ENCODE results near the gene KCNJ3. TPM values are rescaled to one million over a fixed set of nuclear protein-coding genes. Genes with fewer than 3 reads are reported as not detected.

KCNJ3 gene
- total and polyA plus RNA-seq, 4 donors: 2.9 to 20.8 (median 11.5) TPM

- no peaks in the 10 kb centered on the region for H3K36me3 ChIP-seq (ENCODE audit: control insufficient read depth, insufficient read depth, low read length)
- H3K27me3 ChIP-seq (ENCODE audit: control insufficient read depth, insufficient read depth, low read length): no peaks in the 10 kb centered on the region
- no peaks in the 10 kb centered on the region for H3K4me1 ChIP-seq (ENCODE audit: control insufficient read depth, insufficient read depth, low read length)
- no peak overlapping the region for H3K4me3 ChIP-seq (ENCODE audit: low read depth, low read length)
- no peak for DNase-seq (ENCODE audit: low read depth in 4 of 6, low spot score in 6 of 6)
- no peaks in the 10 kb centered on the region for H3K9me3 ChIP-seq (ENCODE audit: control insufficient read depth, insufficient read depth, low read length)
- no CpG with 5 or more reads among the region's 2 CpGs for WGBS (ENCODE audit: insufficient coverage)
- no peak overlapping the region for H3K27ac ChIP-seq (ENCODE audit: low read depth, low read length)
These were observed 126.9 kb downstream of the KCNJ3 start for GRCh38 chr2:154825358-154825757.

- Histone ChIP-seq H3K9me3 (ENCODE audit: control insufficient read depth, insufficient read depth, low read length) (no peaks in the 10 kb centered on the region), H3K4me1 (ENCODE audit: control insufficient read depth, insufficient read depth, low read length) (no peaks in the 10 kb centered on the region), H3K27me3 (ENCODE audit: control insufficient read depth, insufficient read depth, low read length) (no peaks in the 10 kb centered on the region), H3K27ac (ENCODE audit: low read depth, low read length) (no peak overlapping the region), H3K4me3 (ENCODE audit: low read depth, low read length) (no peak overlapping the region), H3K36me3 (ENCODE audit: control insufficient read depth, insufficient read depth, low read length) (no peaks in the 10 kb centered on the region)
- WGBS (ENCODE audit: insufficient coverage): 100% methylated on average over 1 of the region's 5 CpGs
- DNase-seq (ENCODE audit: low read depth in 4 of 6, low spot score in 6 of 6): no peak
These were observed 128.3 kb downstream of the KCNJ3 start for GRCh38 chr2:154826827-154827226.

GRCh38 chr2:154827286-154827685, 128.8 kb downstream of the KCNJ3 start:
- H3K4me1 ChIP-seq (ENCODE audit: control insufficient read depth, insufficient read depth, low read length): no peaks in the 10 kb centered on the region
- DNase-seq (ENCODE audit: low read depth in 4 of 6, low spot score in 6 of 6): peak in 1 of 6 donors; percentile 49
- no CpG with 5 or more reads among the region's 1 CpG for WGBS (ENCODE audit: insufficient coverage)
- H3K9me3 ChIP-seq (ENCODE audit: control insufficient read depth, insufficient read depth, low read length): no peaks in the 10 kb centered on the region
- H3K27me3 ChIP-seq (ENCODE audit: control insufficient read depth, insufficient read depth, low read length): no peaks in the 10 kb centered on the region
- no peak overlapping the region for H3K4me3 ChIP-seq (ENCODE audit: low read depth, low read length)
- no peaks in the 10 kb centered on the region for H3K36me3 ChIP-seq (ENCODE audit: control insufficient read depth, insufficient read depth, low read length)
- no peak overlapping the region for H3K27ac ChIP-seq (ENCODE audit: low read depth, low read length)

GRCh38 chr2:154832711-154833110, 134.2 kb downstream of the KCNJ3 start:
- WGBS (ENCODE audit: insufficient coverage): no CpG with 5 or more reads among the region's 2 CpGs
- no peak overlapping the region for H3K27ac ChIP-seq (ENCODE audit: low read depth, low read length)
- DNase-seq (ENCODE audit: low read depth in 4 of 6, low spot score in 6 of 6): no peak
- H3K36me3 ChIP-seq (ENCODE audit: control insufficient read depth, insufficient read depth, low read length): no peaks in the 10 kb centered on the region
- H3K9me3 ChIP-seq (ENCODE audit: control insufficient read depth, insufficient read depth, low read length): no peaks in the 10 kb centered on the region
- H3K27me3 ChIP-seq (ENCODE audit: control insufficient read depth, insufficient read depth, low read length): no peaks in the 10 kb centered on the region
- H3K4me3 ChIP-seq (ENCODE audit: low read depth, low read length): no peak overlapping the region
- no peaks in the 10 kb centered on the region for H3K4me1 ChIP-seq (ENCODE audit: control insufficient read depth, insufficient read depth, low read length)

GRCh38 chr2:154836632-154837031, 138.1 kb downstream of the KCNJ3 start:
- no peak overlapping the region for H3K27ac ChIP-seq (ENCODE audit: low read depth, low read length)
- no peaks in the 10 kb centered on the region for H3K4me1 ChIP-seq (ENCODE audit: control insufficient read depth, insufficient read depth, low read length)
- no peak overlapping the region for H3K4me3 ChIP-seq (ENCODE audit: low read depth, low read length)
- H3K36me3 ChIP-seq (ENCODE audit: control insufficient read depth, insufficient read depth, low read length): no peaks in the 10 kb centered on the region
- DNase-seq (ENCODE audit: low read depth in 4 of 6, low spot score in 6 of 6): no peak
- H3K27me3 ChIP-seq (ENCODE audit: control insufficient read depth, insufficient read depth, low read length): no peaks in the 10 kb centered on the region
- no CpG with 5 or more reads among the region's 2 CpGs for WGBS (ENCODE audit: insufficient coverage)
- H3K9me3 ChIP-seq (ENCODE audit: control insufficient read depth, insufficient read depth, low read length): no peaks in the 10 kb centered on the region

- Histone ChIP-seq H3K4me3 (ENCODE audit: low read depth, low read length) (no peak overlapping the region), H3K36me3 (ENCODE audit: control insufficient read depth, insufficient read depth, low read length) (no peaks in the 10 kb centered on the region), H3K9me3 (ENCODE audit: control insufficient read depth, insufficient read depth, low read length) (no peaks in the 10 kb centered on the region), H3K27ac (ENCODE audit: low read depth, low read length) (no peak overlapping the region), H3K27me3 (ENCODE audit: control insufficient read depth, insufficient read depth, low read length) (no peaks in the 10 kb centered on the region), H3K4me1 (ENCODE audit: control insufficient read depth, insufficient read depth, low read length) (no peaks in the 10 kb centered on the region)
- DNase-seq (ENCODE audit: low read depth in 4 of 6, low spot score in 6 of 6): no peak
- no CpG with 5 or more reads among the region's 2 CpGs for WGBS (ENCODE audit: insufficient coverage)
These were observed 138.5 kb downstream of the KCNJ3 start for GRCh38 chr2:154837035-154837434.

- WGBS (ENCODE audit: insufficient coverage): 97% methylated on average over 6 of the region's 7 CpGs
- Histone ChIP-seq H3K4me1 (ENCODE audit: control insufficient read depth, insufficient read depth, low read length) (no peaks in the 10 kb centered on the region), H3K27ac (ENCODE audit: low read depth, low read length) (no peak overlapping the region), H3K36me3 (ENCODE audit: control insufficient read depth, insufficient read depth, low read length) (no peaks in the 10 kb centered on the region), H3K27me3 (ENCODE audit: control insufficient read depth, insufficient read depth, low read length) (no peaks in the 10 kb centered on the region), H3K4me3 (ENCODE audit: low read depth, low read length) (no peak overlapping the region), H3K9me3 (ENCODE audit: control insufficient read depth, insufficient read depth, low read length) (no peaks in the 10 kb centered on the region)
- no peak for DNase-seq (ENCODE audit: low read depth in 4 of 6, low spot score in 6 of 6)
These were observed 146.0 kb downstream of the KCNJ3 start for GRCh38 chr2:154844513-154844912.

- Histone ChIP-seq H3K4me1 (ENCODE audit: control insufficient read depth, insufficient read depth, low read length) (no peaks in the 10 kb centered on the region), H3K27me3 (ENCODE audit: control insufficient read depth, insufficient read depth, low read length) (no peaks in the 10 kb centered on the region), H3K4me3 (ENCODE audit: low read depth, low read length) (no peak overlapping the region), H3K36me3 (ENCODE audit: control insufficient read depth, insufficient read depth, low read length) (no peaks in the 10 kb centered on the region), H3K9me3 (ENCODE audit: control insufficient read depth, insufficient read depth, low read length) (no peaks in the 10 kb centered on the region), H3K27ac (ENCODE audit: low read depth, low read length) (no peak overlapping the region)
- WGBS (ENCODE audit: insufficient coverage): no CpG with 5 or more reads among the region's 1 CpG
- no peak for DNase-seq (ENCODE audit: low read depth in 4 of 6, low spot score in 6 of 6)
These were observed 148.3 kb downstream of the KCNJ3 start for GRCh38 chr2:154846842-154847241.

- peak in 1 of 6 donors; percentile 29 for DNase-seq (ENCODE audit: low read depth in 4 of 6, low spot score in 6 of 6)
These were observed 151.0 kb downstream of the KCNJ3 start for GRCh38 chr2:154849482-154849881.

GRCh38 chr2:154850532-154850931, 152.0 kb downstream of the KCNJ3 start:
- Histone ChIP-seq H3K36me3 (ENCODE audit: control insufficient read depth, insufficient read depth, low read length) (no peaks in the 10 kb centered on the region), H3K9me3 (ENCODE audit: control insufficient read depth, insufficient read depth, low read length) (no peaks in the 10 kb centered on the region), H3K4me3 (ENCODE audit: low read depth, low read length) (no peak overlapping the region), H3K4me1 (ENCODE audit: control insufficient read depth, insufficient read depth, low read length) (no peaks in the 10 kb centered on the region), H3K27me3 (ENCODE audit: control insufficient read depth, insufficient read depth, low read length) (no peaks in the 10 kb centered on the region), H3K27ac (ENCODE audit: low read depth, low read length) (no peak overlapping the region)
- no peak for DNase-seq (ENCODE audit: low read depth in 4 of 6, low spot score in 6 of 6)

More at GRCh38 chr2:154849482-154849881, 151.0 kb downstream of the KCNJ3 start:
- no peaks in the 10 kb centered on the region for H3K36me3 ChIP-seq (ENCODE audit: control insufficient read depth, insufficient read depth, low read length)
- WGBS (ENCODE audit: insufficient coverage): no CpG with 5 or more reads among the region's 3 CpGs
- no peak overlapping the region for H3K27ac ChIP-seq (ENCODE audit: low read depth, low read length)
- H3K4me3 ChIP-seq (ENCODE audit: low read depth, low read length): no peak overlapping the region
- no peaks in the 10 kb centered on the region for H3K4me1 ChIP-seq (ENCODE audit: control insufficient read depth, insufficient read depth, low read length)
- H3K9me3 ChIP-seq (ENCODE audit: control insufficient read depth, insufficient read depth, low read length): no peaks in the 10 kb centered on the region
- no peaks in the 10 kb centered on the region for H3K27me3 ChIP-seq (ENCODE audit: control insufficient read depth, insufficient read depth, low read length)

All from spinal cord (tissue), 10 donors.